Stimulated activated CD4-positive, alpha-beta T cell treated with anti-CD3 and anti-CD28 coated beads, Interleukin-1b, Interleukin-23, amount 100 ng/mL, for 48 hours (primary cell): ENCODE results near the gene DAB1.

Experiments used
- DNase-seq: peaks from one replicate; pipeline ENCODE4 v3.0.0-alpha.2; 2020

Gene DAB1

GRCh38 chr1:56965916-56966697 is 457.8 kb downstream of the DAB1 start, which contains the start of gene C8B:
TSS of gene C8B (minus strand) at chr1:56966015. CDS start at chr1:56965948, 67 bp downstream.
- DNase-seq: no peak

GRCh38 chr1:56965191-56965590 is 458.7 kb downstream of the DAB1 start:
- no peak for DNase-seq

- no peak for DNase-seq
Observed at GRCh38 chr1:56964349-56965017, 459.4 kb downstream of the DAB1 start.

- no peak for DNase-seq
Observed at GRCh38 chr1:56963667-56964066, 460.2 kb downstream of the DAB1 start.

GRCh38 chr1:56961426-56961825 is 462.4 kb downstream of the DAB1 start:
- no peak for DNase-seq

- no peak for DNase-seq
Observed at GRCh38 chr1:56958526-56958925, 465.3 kb downstream of the DAB1 start.

- no peak for DNase-seq
Observed at GRCh38 chr1:56957931-56958330, 465.9 kb downstream of the DAB1 start.

GRCh38 chr1:56954664-56955063 is 469.2 kb downstream of the DAB1 start:
- no peak for DNase-seq

GRCh38 chr1:56953386-56953785 is 470.5 kb downstream of the DAB1 start:
- DNase-seq: no peak

- no peak for DNase-seq
Observed at GRCh38 chr1:56952501-56952900, 471.4 kb downstream of the DAB1 start.

- no peak for DNase-seq
Observed at GRCh38 chr1:56948403-56949023, 475.3 kb downstream of the DAB1 start.
